SJSA1 (cell line): ENCODE measurements around the gene PTK7. TPM values are rescaled to one million over a fixed set of nuclear protein-coding genes. Genes with fewer than 3 reads are reported as not detected.

Experiments used
- DNase-seq, 2 experiments: peaks; one replicate each; pipeline ENCODE4 v3.0.0-alpha.2; 2015 to 2020; ENCODE audit warnings: low spot score in 2 of 2, low read depth in 1 of 2
- H3K27ac ChIP-seq: fragments of 250-450 bp; sonication (Bioruptor Pico); 2 replicates; pipeline ENCODE4 v1.5.1; 2020; ENCODE audit warnings: mild to moderate bottlenecking, moderate library complexity
- H3K27me3 ChIP-seq: fragments of 250-450 bp; sonication (Bioruptor Pico); replicated peaks from 2 replicates; pipeline ENCODE4 v1.5.1; 2020; ENCODE audit warnings: mild to moderate bottlenecking, moderate library complexity
- H3K36me3 ChIP-seq: fragments of 250-450 bp; sonication (Bioruptor Pico); 2 replicates; pipeline ENCODE4 v1.5.1; 2020; ENCODE audit warnings: mild to moderate bottlenecking
- H3K4me1 ChIP-seq: fragments of 250-450 bp; sonication (Bioruptor Pico); replicated peaks from 2 replicates; pipeline ENCODE4 v1.6.1; 2021; ENCODE audit warnings: mild to moderate bottlenecking
- H3K4me3 ChIP-seq: fragments of 250-450 bp; sonication (Bioruptor Pico); 2 replicates; pipeline ENCODE4 v1.5.1; 2020; ENCODE audit warnings: mild to moderate bottlenecking
- H3K9me3 ChIP-seq: fragments of 250-450 bp; sonication (Bioruptor Pico); replicated peaks from 2 replicates; pipeline ENCODE4 v1.5.1; 2020; ENCODE audit warnings: mild to moderate bottlenecking
- total RNA-seq: library from RNA; depleted of rRNA; stranded (reverse); fragments of >200 nt; shearing (Covaris generic); gene quantifications from 2 replicates; pipeline ENCODE4 v1.2.3, GENCODE V29; 2014

Gene PTK7
- total RNA-seq, 1 experiment from 2014 or later, result 87.0 TPM

DNA sequence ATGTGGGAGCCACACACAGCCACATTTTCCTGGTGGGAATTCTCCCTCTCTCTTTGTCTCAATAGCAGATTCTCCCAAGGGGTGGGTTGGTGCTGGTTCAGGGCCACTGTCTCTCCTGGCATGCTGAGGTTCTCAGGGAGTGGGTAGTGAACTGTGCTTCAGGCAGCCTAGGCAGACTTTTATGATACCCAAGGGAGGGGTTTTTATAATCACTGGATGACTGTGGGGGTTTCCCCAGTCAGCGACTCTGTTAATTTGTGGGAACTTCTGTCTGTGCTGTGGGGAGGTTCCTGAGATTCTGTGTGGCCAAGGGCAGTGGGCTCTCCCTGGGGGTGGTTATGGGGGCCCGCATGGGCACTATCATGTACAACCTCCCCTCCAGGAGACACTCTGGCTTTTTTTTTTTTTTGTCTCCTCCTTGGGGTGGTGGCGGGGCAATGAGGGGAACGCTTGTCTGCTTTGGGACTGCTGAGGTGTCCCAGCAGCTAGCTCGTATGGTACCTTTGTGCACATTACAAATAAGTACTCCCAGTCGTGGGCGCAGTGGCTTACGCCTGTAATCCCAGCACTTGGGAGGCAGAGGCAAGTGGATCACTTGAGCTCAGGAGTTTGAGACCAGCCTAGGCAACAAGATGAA lies 10.0 kb downstream of the PTK7 start:
- Histone ChIP-seq H3K27ac (no peak overlapping the region), H3K9me3 (no peaks in the 10 kb centered on the region), H3K36me3 (no peaks in the 10 kb centered on the region), H3K27me3 (no peaks in the 10 kb centered on the region), H3K4me3 (no peak overlapping the region), H3K4me1 (peaks cover 19% of the 10 kb centered on the region)
- no peak for DNase-seq

DNA sequence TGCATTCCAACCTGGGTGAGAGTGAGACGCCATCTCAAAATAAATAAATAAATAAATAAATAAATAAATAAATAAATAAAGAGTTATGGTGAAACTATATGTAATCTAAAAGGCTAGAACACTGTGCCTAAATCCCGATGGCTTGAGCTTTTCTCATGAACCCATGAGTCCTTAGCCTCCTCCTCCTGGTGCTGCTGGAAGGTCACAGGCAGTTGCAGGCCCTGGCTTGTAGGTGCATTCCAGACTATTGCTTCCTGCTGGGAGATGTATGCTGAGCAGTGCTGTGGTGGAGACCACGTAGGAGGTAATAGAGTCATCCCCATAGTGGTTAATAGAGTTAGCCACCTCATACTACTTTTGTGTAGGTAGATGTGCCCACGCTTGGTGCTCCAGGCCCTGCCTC lies 12.5 kb downstream of the PTK7 start:
- Histone ChIP-seq H3K4me1 (peaks cover 26% of the 10 kb centered on the region), H3K27me3 (no peaks in the 10 kb centered on the region), H3K36me3 (no peaks in the 10 kb centered on the region), H3K9me3 (no peaks in the 10 kb centered on the region), H3K4me3 (no peak overlapping the region), H3K27ac (no peak overlapping the region)
- DNase-seq, result no peak

DNA sequence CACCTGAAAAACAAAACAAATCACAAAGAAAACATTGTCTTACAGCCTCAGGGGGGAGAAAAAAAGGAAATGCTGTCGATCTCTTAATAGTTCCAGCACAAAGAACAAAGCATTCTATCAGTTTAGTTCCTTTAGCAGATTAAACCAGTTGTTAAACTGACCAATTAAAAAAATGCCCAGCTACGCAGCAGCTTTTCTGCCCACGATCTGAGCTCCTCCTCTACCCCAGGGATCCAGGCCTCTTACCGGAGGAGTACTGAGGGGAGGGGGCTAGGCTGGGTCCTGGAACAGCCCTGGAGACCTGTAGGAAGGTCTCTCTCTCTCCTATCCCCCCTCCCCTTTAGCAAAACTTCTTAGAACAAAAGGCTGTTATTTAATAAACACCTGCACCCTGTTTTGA lies 13.4 kb downstream of the PTK7 start:
- no peaks in the 10 kb centered on the region for H3K27me3 ChIP-seq
- no peak overlapping the region for H3K27ac ChIP-seq
- no peaks in the 10 kb centered on the region for H3K9me3 ChIP-seq
- no peak overlapping the region for H3K4me3 ChIP-seq
- peaks cover 32% of the 10 kb centered on the region for H3K4me1 ChIP-seq
- no peaks in the 10 kb centered on the region for H3K36me3 ChIP-seq
- DNase-seq, result no peak

DNA sequence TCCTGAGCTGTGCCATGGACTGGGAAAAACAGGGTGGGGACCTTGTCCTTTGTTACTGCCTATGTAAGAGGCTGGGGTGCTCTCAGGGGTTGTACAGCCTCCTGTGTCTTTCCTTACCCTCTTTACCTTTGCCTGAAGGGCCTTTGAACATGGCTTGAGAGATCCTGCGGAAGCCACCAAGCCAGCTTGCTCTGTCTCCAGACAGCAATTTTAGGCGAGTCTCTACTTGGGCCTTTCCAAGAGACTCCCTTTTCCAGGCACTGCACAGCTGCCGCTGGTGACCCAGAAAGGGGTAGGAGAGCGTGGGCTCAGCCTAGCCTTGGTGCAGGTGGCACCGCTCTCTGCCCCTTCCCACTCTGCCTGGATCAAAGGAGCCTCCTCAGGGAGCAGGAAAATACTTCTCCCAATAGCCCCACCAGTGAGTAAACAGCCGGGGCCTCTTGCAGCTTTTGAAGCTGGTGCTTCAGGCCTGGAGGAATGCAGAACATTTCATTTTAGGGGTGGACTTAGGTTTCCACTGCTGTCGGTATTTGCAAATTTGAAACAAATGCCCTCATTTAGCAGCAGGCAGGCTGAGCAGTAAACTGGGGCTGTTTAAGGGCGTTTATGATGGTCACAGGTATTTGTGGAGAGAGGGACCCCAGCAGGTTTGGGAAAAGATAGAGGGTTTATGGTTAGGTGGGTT lies 13.9 kb downstream of the PTK7 start:
- DNase-seq, result no peak
- Histone ChIP-seq H3K27me3 (no peaks in the 10 kb centered on the region), H3K36me3 (no peaks in the 10 kb centered on the region), H3K4me1 (peaks cover 33% of the 10 kb centered on the region), H3K4me3 (no peak overlapping the region), H3K27ac (no peak overlapping the region), H3K9me3 (no peaks in the 10 kb centered on the region)

DNA sequence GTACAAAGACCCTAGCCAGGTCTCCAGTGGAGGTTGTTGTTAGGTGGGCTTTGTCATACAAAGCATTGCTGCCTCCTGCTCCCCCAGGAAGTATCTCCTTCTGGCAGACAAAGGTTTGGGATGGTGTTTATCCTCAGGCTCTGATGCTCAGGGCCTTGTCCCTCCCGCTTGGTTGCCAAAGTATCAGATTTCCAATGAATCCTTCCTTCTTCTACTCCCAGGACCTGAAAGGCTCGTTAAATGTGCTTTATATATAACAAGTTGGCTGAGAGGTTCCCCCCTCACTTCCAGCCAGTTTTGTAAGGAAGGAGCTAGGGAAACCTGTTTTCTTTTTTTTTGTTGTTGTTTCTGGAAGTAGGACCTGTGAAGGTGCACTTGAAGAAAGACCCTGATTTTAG lies 14.4 kb downstream of the PTK7 start:
- Histone ChIP-seq H3K4me1 (peaks cover 33% of the 10 kb centered on the region), H3K4me3 (no peak overlapping the region), H3K36me3 (no peaks in the 10 kb centered on the region), H3K9me3 (no peaks in the 10 kb centered on the region), H3K27ac (no peak overlapping the region), H3K27me3 (no peaks in the 10 kb centered on the region)
- no peak for DNase-seq

DNA sequence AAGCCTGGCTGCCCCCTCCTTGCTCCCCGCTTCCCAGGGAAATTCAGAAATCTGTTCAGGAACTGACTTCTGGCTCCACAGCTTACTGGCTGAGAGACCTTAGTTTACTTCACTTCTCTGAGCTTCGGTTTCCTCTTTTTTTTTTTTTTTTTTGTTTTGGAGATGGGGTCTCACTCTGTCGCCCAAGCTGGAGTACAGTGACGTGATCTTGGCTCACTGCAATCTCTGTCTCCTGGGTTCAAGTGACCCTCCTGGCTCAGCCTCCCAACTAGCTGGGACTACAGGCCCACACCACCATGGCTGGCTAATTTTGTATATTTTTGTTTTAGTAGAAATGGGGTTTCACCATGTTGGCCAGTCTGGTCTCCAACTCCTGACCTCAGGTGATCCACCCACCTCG lies 14.9 kb downstream of the PTK7 start:
- Histone ChIP-seq H3K27me3 (no peaks in the 10 kb centered on the region), H3K4me3 (no peak overlapping the region), H3K4me1 (peaks cover 33% of the 10 kb centered on the region), H3K27ac (no peak overlapping the region), H3K36me3 (no peaks in the 10 kb centered on the region), H3K9me3 (no peaks in the 10 kb centered on the region)
- no peak for DNase-seq

DNA sequence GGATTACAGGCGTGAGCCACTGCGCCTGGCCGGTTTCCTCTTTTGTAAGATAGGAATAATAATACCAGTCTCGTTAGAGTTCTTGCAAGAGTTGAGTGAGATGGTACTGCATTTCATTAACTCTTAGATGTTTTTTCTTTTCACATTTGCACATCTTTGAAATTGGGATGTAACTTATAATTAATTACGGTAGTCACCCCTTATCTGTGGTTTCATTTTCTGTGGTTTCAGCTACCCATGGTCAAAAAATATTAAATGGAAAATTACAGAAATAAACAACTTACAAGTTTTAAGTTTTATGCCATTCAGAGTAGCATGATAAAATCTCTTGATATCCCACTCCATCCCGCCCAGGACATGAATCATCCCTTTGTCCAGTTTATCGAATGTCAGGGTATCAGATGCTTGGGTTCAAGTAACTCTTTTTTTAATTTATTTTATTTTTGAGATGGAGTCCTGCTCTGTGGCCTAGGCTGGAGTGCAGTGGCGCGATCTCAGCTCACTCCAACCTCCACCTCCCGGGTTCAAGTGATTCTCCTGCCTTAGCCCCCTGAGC lies 15.4 kb downstream of the PTK7 start:
- no peak for DNase-seq
- H3K27ac ChIP-seq, result no peak overlapping the region
- no peaks in the 10 kb centered on the region for H3K36me3 ChIP-seq
- H3K4me1 ChIP-seq, result peaks cover 36% of the 10 kb centered on the region
- no peaks in the 10 kb centered on the region for H3K27me3 ChIP-seq
- H3K4me3 ChIP-seq, result no peak overlapping the region
- no peaks in the 10 kb centered on the region for H3K9me3 ChIP-seq

DNA sequence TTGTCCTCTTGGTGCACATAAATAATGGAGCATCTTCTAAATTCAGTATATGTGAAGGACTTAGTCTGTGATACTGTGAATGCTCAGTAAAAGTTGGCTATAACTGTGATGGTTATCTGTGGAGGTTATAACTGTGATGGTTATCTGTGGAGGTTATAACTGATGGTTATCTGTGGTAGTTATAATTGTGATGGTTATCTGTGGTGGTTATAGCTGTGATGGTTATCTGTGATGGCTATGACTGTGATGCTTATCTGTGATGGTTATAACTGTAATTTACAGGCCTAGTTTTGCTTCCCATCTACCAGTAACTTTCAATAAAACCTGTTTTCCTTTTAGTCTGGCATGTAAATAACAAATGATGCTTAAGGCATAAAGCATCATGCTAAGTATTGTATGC lies 16.5 kb downstream of the PTK7 start:
- Histone ChIP-seq H3K4me3 (no peak overlapping the region), H3K27me3 (no peaks in the 10 kb centered on the region), H3K4me1 (peaks cover 45% of the 10 kb centered on the region), H3K36me3 (no peaks in the 10 kb centered on the region), H3K9me3 (no peaks in the 10 kb centered on the region), H3K27ac (no peak overlapping the region)
- no peak for DNase-seq

DNA sequence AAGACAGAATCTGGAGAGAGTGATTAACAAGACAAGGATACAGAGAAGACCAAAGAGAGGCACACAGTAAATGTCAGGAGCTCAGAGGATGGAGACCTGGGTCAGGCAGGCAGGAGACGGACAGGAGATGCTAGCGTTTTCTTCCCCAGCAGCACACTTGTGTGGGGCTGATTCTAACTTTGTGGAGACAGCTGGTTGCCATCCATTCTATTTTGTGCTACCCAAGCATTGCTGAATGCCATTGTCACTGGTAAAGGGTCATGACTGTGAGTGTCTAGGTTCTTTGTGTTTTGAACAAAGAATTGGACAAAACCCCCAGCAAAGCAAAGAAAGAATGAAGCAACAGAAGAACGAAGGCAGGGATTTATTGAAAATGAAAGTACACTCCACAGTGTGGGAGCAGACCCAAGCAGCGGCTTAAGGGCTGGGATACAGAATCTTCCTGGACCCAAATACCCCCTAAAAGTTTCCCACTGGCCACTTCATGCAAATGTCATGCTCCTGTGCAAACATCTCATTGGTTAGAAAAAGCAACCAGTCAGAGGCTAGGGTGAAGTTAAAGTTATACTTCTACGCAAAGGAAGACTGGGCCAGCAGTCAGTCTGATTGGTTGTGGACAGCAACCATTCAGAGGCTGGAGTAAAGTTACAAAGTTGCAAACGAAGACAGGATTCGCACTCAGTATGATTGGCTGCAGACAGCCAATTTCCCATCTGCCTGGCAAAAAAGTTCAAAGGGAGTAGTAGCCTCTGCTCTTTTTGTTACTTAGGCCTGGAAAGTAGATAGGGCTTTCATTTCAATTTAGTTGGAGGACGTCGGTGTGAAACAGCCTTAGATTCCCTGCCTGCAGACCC lies 17.5 kb downstream of the PTK7 start:
- Histone ChIP-seq H3K27me3 (no peaks in the 10 kb centered on the region), H3K27ac (peak overlapping the region; percentile 48), H3K4me3 (peak overlapping the region; percentile 32), H3K36me3 (no peaks in the 10 kb centered on the region), H3K9me3 (no peaks in the 10 kb centered on the region), H3K4me1 (peaks cover 45% of the 10 kb centered on the region)
- peak; percentile 67 to 70 for DNase-seq

DNA sequence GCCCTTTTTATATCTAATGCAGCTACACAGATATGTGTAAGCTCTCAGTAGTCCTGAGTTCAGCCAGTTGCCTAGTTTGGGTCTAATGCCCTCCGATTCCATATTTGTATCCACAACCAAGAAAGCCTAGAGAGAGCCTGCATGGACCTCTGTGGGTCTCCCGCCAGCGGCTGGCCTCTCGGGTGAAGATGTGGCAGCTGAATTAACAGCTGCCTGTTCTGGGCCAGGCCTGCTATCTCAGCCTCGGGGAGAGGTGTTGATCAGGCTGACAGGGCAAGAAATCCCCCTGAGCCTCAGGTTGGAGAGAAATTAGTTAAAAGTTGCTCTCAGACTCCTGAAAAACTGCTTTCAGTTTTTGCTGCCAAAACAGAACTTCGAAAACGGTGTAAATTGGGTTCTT lies 19.8 kb downstream of the PTK7 start:
- Histone ChIP-seq H3K36me3 (no peaks in the 10 kb centered on the region), H3K9me3 (no peaks in the 10 kb centered on the region), H3K4me3 (no peak overlapping the region), H3K27ac (no peak overlapping the region), H3K27me3 (no peaks in the 10 kb centered on the region), H3K4me1 (peaks cover 39% of the 10 kb centered on the region)
- no peak for DNase-seq

DNA sequence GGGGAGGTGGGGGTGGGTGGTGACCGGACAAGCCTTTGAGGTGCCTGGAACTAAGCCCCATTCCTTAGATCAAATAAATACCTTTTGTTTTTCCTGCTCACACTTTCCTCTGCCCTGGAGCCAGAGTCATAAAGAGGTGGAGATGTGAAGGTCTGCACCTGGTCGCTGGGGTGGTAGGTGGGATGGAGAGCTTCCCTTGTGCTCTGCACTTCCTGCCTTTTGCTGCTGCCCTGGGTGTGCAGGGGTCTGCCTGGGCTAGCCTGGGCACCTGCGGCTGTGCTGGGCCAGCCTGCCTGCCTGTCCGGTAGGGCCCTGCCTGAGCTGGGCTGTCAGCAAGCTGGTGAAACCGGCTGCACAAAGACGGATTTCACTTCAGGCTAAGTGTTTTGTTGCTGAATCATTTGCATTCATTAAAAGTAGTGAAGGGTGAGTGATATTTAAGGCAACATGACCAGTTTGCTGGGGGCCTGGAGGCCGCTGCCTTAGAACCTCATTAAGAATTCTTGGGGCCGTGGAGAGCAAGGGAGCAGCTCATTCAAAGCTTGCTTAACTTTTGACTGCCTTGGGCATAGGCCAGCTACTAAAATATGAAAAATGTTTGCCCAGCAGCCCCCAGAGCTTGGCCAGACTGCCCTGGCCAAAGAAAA lies 20.5 kb downstream of the PTK7 start:
- Histone ChIP-seq H3K27me3 (no peaks in the 10 kb centered on the region), H3K9me3 (no peaks in the 10 kb centered on the region), H3K4me3 (no peak overlapping the region), H3K27ac (no peak overlapping the region), H3K36me3 (no peaks in the 10 kb centered on the region), H3K4me1 (peaks cover 35% of the 10 kb centered on the region)
- DNase-seq, result no peak

DNA sequence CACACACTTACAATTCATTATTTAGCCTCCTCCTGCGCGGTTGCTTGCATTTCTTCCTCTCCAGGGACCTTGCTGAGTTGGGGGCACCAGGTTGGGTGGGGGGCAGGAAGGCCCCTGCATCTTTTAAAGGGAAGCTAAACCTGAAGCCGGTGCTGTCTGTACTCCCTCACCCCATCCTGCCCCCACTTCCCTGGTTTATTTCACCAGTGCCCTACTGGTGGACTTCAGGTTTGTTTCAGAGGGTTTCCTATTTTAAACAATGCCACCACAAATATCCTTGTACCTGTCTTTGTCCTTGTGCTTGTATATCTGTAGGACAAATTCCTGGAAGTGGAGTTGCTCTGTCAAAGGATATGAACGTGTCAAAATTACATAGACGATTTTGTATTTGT lies 21.0 kb downstream of the PTK7 start:
- DNase-seq, result no peak
- Histone ChIP-seq H3K27ac (no peak overlapping the region), H3K9me3 (no peaks in the 10 kb centered on the region), H3K36me3 (no peaks in the 10 kb centered on the region), H3K4me3 (no peak overlapping the region), H3K4me1 (peaks cover 30% of the 10 kb centered on the region), H3K27me3 (no peaks in the 10 kb centered on the region)

DNA sequence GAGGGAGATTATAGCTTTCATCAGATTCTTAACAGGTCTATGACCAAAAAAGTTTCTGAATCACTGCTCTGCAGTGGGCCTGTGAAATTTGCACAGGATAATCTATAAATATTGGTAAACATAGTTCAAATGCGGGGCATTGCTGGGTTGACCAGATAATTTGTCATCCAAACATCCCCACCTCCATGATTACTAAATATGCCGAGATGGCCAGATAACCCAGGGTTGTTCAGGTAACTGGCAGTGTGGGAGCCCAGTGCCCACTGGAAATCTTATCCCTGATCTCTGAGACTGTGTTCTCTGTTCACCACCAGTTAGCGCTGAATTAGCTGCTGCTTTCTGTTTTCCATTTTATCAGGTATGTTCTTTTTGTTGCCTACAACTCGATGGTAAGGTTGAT lies 21.4 kb downstream of the PTK7 start:
- no peak overlapping the region for H3K4me3 ChIP-seq
- peaks cover 29% of the 10 kb centered on the region for H3K4me1 ChIP-seq
- H3K27me3 ChIP-seq, result no peaks in the 10 kb centered on the region
- no peaks in the 10 kb centered on the region for H3K36me3 ChIP-seq
- no peaks in the 10 kb centered on the region for H3K9me3 ChIP-seq
- H3K27ac ChIP-seq, result no peak overlapping the region
- DNase-seq, result no peak
